Transverse colon (tissue), 4 donors: Measurements from ENCODE around the gene PAX7. TPM values are rescaled to one million over a fixed set of nuclear protein-coding genes. Genes with fewer than 3 reads are reported as not detected.

Experiments used
- DNase-seq: peaks from one replicate; pipeline ENCODE4 v3.0.0-alpha.2; 2019
- H3K27ac ChIP-seq, 4 donors: fragments of 200-600 bp; sonication (generic); 2 replicates each; pipeline ENCODE4 v1.5.1; 2016 to 2018; ENCODE audit warnings: inconsistent platforms in 4 of 4
- H3K27me3 ChIP-seq: fragments of 200-600 bp; sonication (generic); 2 replicates; pipeline ENCODE4 v1.5.1; 2017; ENCODE audit warnings: inconsistent platforms
- H3K36me3 ChIP-seq, 4 donors: fragments of 200-600 bp; sonication (generic); 2 replicates each; pipeline ENCODE4 v1.5.1; 2017 to 2019; ENCODE audit warnings: inconsistent platforms in 4 of 4
- H3K4me1 ChIP-seq, 4 donors: fragments of 200-600 bp; sonication (generic); 2 replicates each; pipeline ENCODE4 v1.5.1; 2017 to 2020; ENCODE audit warnings: inconsistent platforms in 4 of 4
- H3K4me3 ChIP-seq, 4 donors: fragments of 200-600 bp; sonication (generic); 1 replicate in 1 of 4; 2 replicates in 3 of 4; pipeline versions ENCODE4 v1.5.1 to v1.6.1; 2017 to 2019; ENCODE audit warnings: inconsistent platforms in 4 of 4
- H3K9me3 ChIP-seq, 2 donors: fragments of 200-600 bp; sonication (generic); 2 replicates each; pipeline ENCODE4 v1.5.1; 2017 to 2019; ENCODE audit warnings: inconsistent platforms in 2 of 2
- EP300 ChIP-seq: sonication (generic); formaldehyde crosslinking; IDR thresholded peaks from one replicate; pipeline ENCODE4 v1.6.1; 2017; ENCODE audit warnings: antibody characterized with exemption, low read depth
- POLR2A ChIP-seq: fragments of 450-650 bp; IDR thresholded peaks from one replicate; pipeline ENCODE4 v1.6.1; 2016; ENCODE audit warnings: antibody characterized with exemption, mild to moderate bottlenecking, moderate library complexity
- POLR2AphosphoS5 ChIP-seq, 3 donors: sonication (generic); formaldehyde crosslinking; IDR thresholded peaks; one replicate each; pipeline ENCODE4 v1.6.1; 2016; ENCODE audit warnings: antibody characterized with exemption in 3 of 3
- WGBS, 2 donors: methylation state at CpG; one replicate each; pipeline ENCODE4 v1.1.5; 2018; ENCODE audit warnings: low coverage in 1 of 2; 5-methylcytosine and 5-hydroxymethylcytosine counted together
- in situ Hi-C, 4 donors: fragments of 200-750 bp; cut with MboI; loops; one replicate each; pipeline versions ENCODE4 v1.15.0 to v1.15.1; 2017; ENCODE audit warnings: low sequenced_read_pairs in 3 of 4, low pct_ligation_motif_present in 1 of 4, low pct_unique_long_range_greater_than_20kb in 1 of 4
- intact Hi-C: fragments of 100-400 bp; cut with DNase I; formaldehyde crosslinking; loops from one replicate; pipeline ENCODE4 v1.15.1; 2023; ENCODE audit warnings: low total_unique reads
- total RNA-seq, 4 donors: library from RNA; depleted of rRNA; stranded (reverse); fragments of >200 nt; gene quantifications; one replicate each; pipeline ENCODE4 v1.1.0, GENCODE V29; 2016
- TF ChIP-seq, protein P1 (sequence below), 5 experiments: fragments of 200-600 bp in 3 of 5; fragments of 450-650 bp in 2 of 5; sonication (generic) in 3 of 5; IDR thresholded peaks; 1 replicate in 2 of 5; 2 replicates in 3 of 5; pipeline ENCODE4 v1.5.1; 2016 to 2017; ENCODE audit warnings: antibody characterized with exemption in 5 of 5, inconsistent platforms in 3 of 5, mild to moderate bottlenecking in 2 of 5, moderate library complexity in 1 of 5

Gene PAX7
- total RNA-seq, 4 donors from 2014 or later: not detected

DNA sequence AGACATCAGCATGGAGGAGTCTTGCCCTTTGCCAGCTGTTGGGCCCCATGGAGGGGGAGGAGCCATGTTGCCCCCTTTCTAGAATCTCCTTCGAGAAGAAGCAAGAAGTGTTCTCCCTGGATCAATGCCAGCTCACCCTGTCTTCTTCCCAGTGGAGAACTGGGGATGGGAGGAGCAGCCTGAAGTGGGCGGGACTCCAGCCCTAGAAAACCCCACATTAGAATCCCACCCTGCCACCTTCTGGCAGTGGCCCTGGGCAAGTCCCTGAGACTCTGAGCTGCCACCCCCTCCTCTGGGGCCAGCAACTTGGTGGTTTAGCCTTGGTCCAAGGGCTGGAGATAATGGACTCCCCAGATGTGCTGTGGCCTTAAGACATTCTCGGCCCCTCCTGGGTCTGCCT is 51.7 kb downstream of the PAX7 start:
- H3K9me3 ChIP-seq: no peaks in the 10 kb centered on the region
- H3K27me3 ChIP-seq: peaks cover 47% of the 10 kb centered on the region
- no peak overlapping the region for H3K27ac ChIP-seq
- H3K36me3 ChIP-seq: no peaks in the 10 kb centered on the region
- no peaks in the 10 kb centered on the region for H3K4me1 ChIP-seq
- H3K4me3 ChIP-seq: no peak overlapping the region
- intact Hi-C loops (no loop called here), in situ Hi-C loops (no loop called here)
- TF ChIP-seq POLR2AphosphoS5 (IDR thresholded peaks at IDR 0.05): no peak
- TF ChIP-seq POLR2A: no peak
- TF ChIP-seq EP300: no peak
- TF ChIP-seq, protein P1, sequence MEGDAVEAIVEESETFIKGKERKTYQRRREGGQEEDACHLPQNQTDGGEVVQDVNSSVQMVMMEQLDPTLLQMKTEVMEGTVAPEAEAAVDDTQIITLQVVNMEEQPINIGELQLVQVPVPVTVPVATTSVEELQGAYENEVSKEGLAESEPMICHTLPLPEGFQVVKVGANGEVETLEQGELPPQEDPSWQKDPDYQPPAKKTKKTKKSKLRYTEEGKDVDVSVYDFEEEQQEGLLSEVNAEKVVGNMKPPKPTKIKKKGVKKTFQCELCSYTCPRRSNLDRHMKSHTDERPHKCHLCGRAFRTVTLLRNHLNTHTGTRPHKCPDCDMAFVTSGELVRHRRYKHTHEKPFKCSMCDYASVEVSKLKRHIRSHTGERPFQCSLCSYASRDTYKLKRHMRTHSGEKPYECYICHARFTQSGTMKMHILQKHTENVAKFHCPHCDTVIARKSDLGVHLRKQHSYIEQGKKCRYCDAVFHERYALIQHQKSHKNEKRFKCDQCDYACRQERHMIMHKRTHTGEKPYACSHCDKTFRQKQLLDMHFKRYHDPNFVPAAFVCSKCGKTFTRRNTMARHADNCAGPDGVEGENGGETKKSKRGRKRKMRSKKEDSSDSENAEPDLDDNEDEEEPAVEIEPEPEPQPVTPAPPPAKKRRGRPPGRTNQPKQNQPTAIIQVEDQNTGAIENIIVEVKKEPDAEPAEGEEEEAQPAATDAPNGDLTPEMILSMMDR (IDR thresholded peaks at IDR 0.05): no peak
- WGBS, 2 donors: 20 to 77% methylated on average over 1 to 2 of the region's 3 CpGs
- no peak for DNase-seq

DNA sequence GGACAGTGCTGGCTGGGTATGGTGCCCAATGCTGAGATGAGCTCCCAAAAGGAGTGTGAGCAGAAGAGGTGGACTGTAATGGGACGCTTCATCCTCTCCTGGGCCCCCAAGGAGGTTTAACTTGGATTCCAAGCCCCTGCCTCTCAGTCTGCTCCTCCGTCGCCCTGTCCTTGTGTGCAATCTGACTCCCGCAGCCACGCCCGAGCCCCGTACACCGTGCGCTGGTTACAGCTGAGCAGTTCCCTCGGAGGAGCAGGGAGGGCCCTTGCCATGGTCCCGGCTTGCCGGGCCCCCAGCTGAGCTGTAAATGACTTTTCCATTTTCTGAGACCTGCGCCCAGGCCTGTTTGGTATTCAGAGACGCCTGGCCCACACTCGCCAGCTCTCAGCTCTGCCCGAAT is 53.7 kb downstream of the PAX7 start:
- WGBS, 2 donors: 20 to 39% methylated on average over 1 to 15 of the region's 16 CpGs
- DNase-seq: no peak
- intact Hi-C loops (no loop called here), in situ Hi-C loops (no loop called here)
- no peak overlapping the region for H3K27ac ChIP-seq
- H3K4me3 ChIP-seq: no peak overlapping the region
- no peaks in the 10 kb centered on the region for H3K36me3 ChIP-seq
- peaks cover 36% of the 10 kb centered on the region for H3K27me3 ChIP-seq
- TF ChIP-seq, protein P1 (IDR thresholded peaks at IDR 0.05): no peak
- TF ChIP-seq POLR2A (no peak), POLR2AphosphoS5 (IDR thresholded peaks at IDR 0.05) (no peak), EP300 (no peak)
- H3K4me1 ChIP-seq: no peaks in the 10 kb centered on the region
- H3K9me3 ChIP-seq: no peaks in the 10 kb centered on the region

DNA sequence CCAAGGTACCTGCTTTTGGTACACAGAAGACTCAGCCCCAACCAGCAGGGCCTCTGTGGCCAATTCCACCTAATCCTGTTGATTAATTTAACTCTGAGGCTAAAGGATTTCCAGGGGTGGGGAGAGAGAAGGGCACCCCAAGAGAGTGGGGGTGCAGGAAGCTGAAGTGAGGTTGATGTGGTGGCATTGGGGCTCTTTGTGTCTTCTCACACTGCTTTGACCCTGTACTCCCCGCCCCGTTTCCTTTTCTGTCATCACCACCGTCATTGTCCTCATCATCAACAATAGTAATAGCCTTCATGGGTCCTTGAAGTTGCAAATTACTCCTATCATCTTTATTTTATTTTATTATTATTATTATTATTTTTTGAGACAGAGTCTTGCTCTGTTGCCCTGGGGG is 55.9 kb downstream of the PAX7 start:
- DNase-seq: no peak
- H3K4me1 ChIP-seq: no peaks in the 10 kb centered on the region
- in situ Hi-C loops: no loop called here
- H3K9me3 ChIP-seq: no peaks in the 10 kb centered on the region
- 67 to 82% methylated on average over 3 of the region's 3 CpGs for WGBS, 2 donors
- peaks cover 43% of the 10 kb centered on the region for H3K27me3 ChIP-seq
- H3K27ac ChIP-seq: no peak overlapping the region
- TF ChIP-seq EP300: no peak
- no peak for TF ChIP-seq POLR2A
- TF ChIP-seq POLR2AphosphoS5 (IDR thresholded peaks at IDR 0.05): no peak
- TF ChIP-seq, protein P1 (IDR thresholded peaks at IDR 0.05): no peak
- no peaks in the 10 kb centered on the region for H3K36me3 ChIP-seq
- no peak overlapping the region for H3K4me3 ChIP-seq
- intact Hi-C loops: no loop called here

DNA sequence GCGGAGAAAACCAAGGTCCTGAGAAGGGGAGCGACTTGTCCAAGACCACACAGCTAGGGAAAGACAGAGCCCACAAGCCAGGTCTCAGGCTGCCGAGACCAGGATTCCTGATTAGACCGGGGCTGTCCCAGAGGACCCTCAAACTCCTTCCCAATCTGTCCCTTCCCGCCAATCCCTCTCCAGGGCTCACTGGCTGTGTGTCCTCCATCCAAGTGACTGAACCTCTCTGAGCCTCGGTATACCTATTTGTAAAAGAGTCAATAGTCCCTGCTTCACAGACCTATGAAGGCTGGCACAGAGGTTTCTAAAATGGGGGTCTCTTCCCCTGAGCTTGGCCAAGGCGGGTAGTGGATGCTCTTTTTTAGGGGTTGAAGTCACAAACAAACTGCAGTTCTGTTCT is 56.6 kb downstream of the PAX7 start:
- in situ Hi-C loops: no loop called here
- Histone ChIP-seq H3K27me3 (peaks cover 50% of the 10 kb centered on the region), H3K36me3 (no peaks in the 10 kb centered on the region), H3K4me1 (no peaks in the 10 kb centered on the region), H3K4me3 (no peak overlapping the region), H3K27ac (no peak overlapping the region), H3K9me3 (no peaks in the 10 kb centered on the region)
- intact Hi-C loops: no loop called here
- TF ChIP-seq, protein P1 (IDR thresholded peaks at IDR 0.05): no peak
- no peak for TF ChIP-seq POLR2AphosphoS5 (IDR thresholded peaks at IDR 0.05)
- no peak for TF ChIP-seq EP300
- TF ChIP-seq POLR2A: no peak
- WGBS, 2 donors: 66% methylated on average over 5 of the region's 7 CpGs; no CpG with 5 or more reads in 1 of the 2 donors
- DNase-seq: no peak
